Mesendoderm (in vitro differentiated cells): ENCODE results near the gene PSMD2.

ENCODE experiments used
- DNase-seq: peaks from one replicate; pipeline ENCODE4 v3.0.0; 2013
- H2AK5ac ChIP-seq: 2 replicates; pipeline ENCODE4 v1.6.1; 2013; ENCODE audit warnings: low read length, inconsistent platforms
- H2BK120ac ChIP-seq: 2 replicates; pipeline ENCODE4 v1.6.1; 2013; ENCODE audit warnings: low read depth, mild to moderate bottlenecking, low read length, moderate library complexity, mixed read lengths
- H2BK15ac ChIP-seq: replicated peaks from 2 replicates; pipeline ENCODE4 v1.6.1; 2013; ENCODE audit warnings: low read depth, mild to moderate bottlenecking, moderate library complexity
- H2BK5ac ChIP-seq: 2 replicates; pipeline ENCODE4 v1.6.1; 2013; ENCODE audit warnings: low read length, inconsistent platforms
- H3K18ac ChIP-seq: 2 replicates; pipeline ENCODE4 v1.6.1; 2013; ENCODE audit warnings: mild to moderate bottlenecking, low read length, mixed read lengths
- H3K23ac ChIP-seq: one replicate; pipeline ENCODE4 v1.6.1; 2013; ENCODE audit warnings: low read length
- H3K27ac ChIP-seq: 2 replicates; pipeline ENCODE4 v1.5.1; 2013; ENCODE audit warnings: low read depth, mild to moderate bottlenecking, inconsistent platforms, low read length, moderate library complexity
- H3K27me3 ChIP-seq: 2 replicates; pipeline ENCODE4 v1.6.1; 2013; ENCODE audit warnings: low read length, control low read depth, mild to moderate bottlenecking, inconsistent platforms; ENCODE audit not compliant: insufficient read depth, poor library complexity
- H3K36me3 ChIP-seq: 2 replicates; pipeline ENCODE4 v1.6.1; 2013; ENCODE audit warnings: low read length, inconsistent platforms; ENCODE audit not compliant: control insufficient read depth, insufficient read depth
- H3K4ac ChIP-seq: one replicate; pipeline ENCODE4 v1.6.1; 2013; ENCODE audit warnings: low read depth, mild to moderate bottlenecking, low read length, moderate library complexity
- H3K4me1 ChIP-seq: 2 replicates; pipeline ENCODE4 v1.6.1; 2013; ENCODE audit warnings: low read depth, low read length, inconsistent platforms; ENCODE audit not compliant: control insufficient read depth
- H3K4me2 ChIP-seq: 2 replicates; pipeline ENCODE4 v1.6.1; 2013; ENCODE audit warnings: low read length
- H3K4me3 ChIP-seq: 2 replicates; pipeline ENCODE4 v1.5.1; 2013; ENCODE audit warnings: mild to moderate bottlenecking, low read length
- H3K56ac ChIP-seq: one replicate; pipeline ENCODE4 v1.6.1; 2013; ENCODE audit warnings: low read length
- H3K79me1 ChIP-seq: 2 replicates; pipeline ENCODE4 v1.6.1; 2013; ENCODE audit warnings: low read length, inconsistent platforms
- H3K79me2 ChIP-seq: 2 replicates; pipeline ENCODE4 v1.6.1; 2013; ENCODE audit warnings: mild to moderate bottlenecking, low read length; ENCODE audit not compliant: control insufficient read depth, insufficient read depth
- H3K9ac ChIP-seq: 2 replicates; pipeline ENCODE4 v1.6.1; 2013; ENCODE audit warnings: low read length, inconsistent platforms
- H4K5ac ChIP-seq: one replicate; pipeline ENCODE4 v1.6.1; 2013; ENCODE audit warnings: low read length
- H4K8ac ChIP-seq: one replicate; pipeline ENCODE4 v1.6.1; 2013; ENCODE audit warnings: low read depth, mild to moderate bottlenecking, control low read depth, low read length, moderate library complexity
- WGBS: extraction: QIAGEN DNeasy Blood & Tissue Kit; methylation state at CpG from one replicate; pipeline ENCODE4 v1.1.7; 2013; ENCODE audit warnings: low lambda C conversion rate, missing lambda C conversion rate; ENCODE audit not compliant: insufficient coverage; ENCODE audit errors: extremely low coverage; 5-methylcytosine and 5-hydroxymethylcytosine counted together

PSMD2 gene

GRCh38 chr3:184352897-184353545, 54.0 kb downstream of the PSMD2 start:
- Histone ChIP-seq H3K18ac (no peak overlapping the region), H3K4me3 (no peak overlapping the region), H3K4me1 (peaks cover 3% of the 10 kb centered on the region), H2BK120ac (no peak overlapping the region), H3K27me3 (no peaks in the 10 kb centered on the region), H3K79me2 (no peaks in the 10 kb centered on the region), H2AK5ac (no peak overlapping the region), H3K56ac (no peak overlapping the region), H3K4ac (no peak overlapping the region), H3K36me3 (peaks cover 4% of the 10 kb centered on the region), H3K27ac (no peak overlapping the region), H3K23ac (no peak overlapping the region), H4K5ac (no peak overlapping the region), H2BK15ac (no peak overlapping the region), H4K8ac (no peak overlapping the region), H2BK5ac (no peak overlapping the region), H3K9ac (no peak overlapping the region), H3K79me1 (no peaks in the 10 kb centered on the region), H3K4me2 (no peak overlapping the region)
- no CpG with 5 or more reads among the region's 11 CpGs for WGBS
- no peak for DNase-seq

- no peak overlapping the region for H4K8ac ChIP-seq
- no peak for DNase-seq
- no peak overlapping the region for H2AK5ac ChIP-seq
- H4K5ac ChIP-seq: no peak overlapping the region
- H3K9ac ChIP-seq: no peak overlapping the region
- H3K4me2 ChIP-seq: no peak overlapping the region
- H3K18ac ChIP-seq: no peak overlapping the region
- H3K79me2 ChIP-seq: no peaks in the 10 kb centered on the region
- peaks cover 3% of the 10 kb centered on the region for H3K4me1 ChIP-seq
- no CpG with 5 or more reads among the region's 11 CpGs for WGBS
- H3K27me3 ChIP-seq: no peaks in the 10 kb centered on the region
- no peak overlapping the region for H3K27ac ChIP-seq
- H2BK5ac ChIP-seq: no peak overlapping the region
- H3K4ac ChIP-seq: no peak overlapping the region
- H3K4me3 ChIP-seq: no peak overlapping the region
- H3K79me1 ChIP-seq: no peaks in the 10 kb centered on the region
- H3K36me3 ChIP-seq: peaks cover 4% of the 10 kb centered on the region
- no peak overlapping the region for H3K23ac ChIP-seq
- H3K56ac ChIP-seq: no peak overlapping the region
- H2BK120ac ChIP-seq: no peak overlapping the region
- H2BK15ac ChIP-seq: no peak overlapping the region
These were observed 54.5 kb downstream of the PSMD2 start for GRCh38 chr3:184353546-184353941.

GRCh38 chr3:184354121-184354728, 55.2 kb downstream of the PSMD2 start:
- Histone ChIP-seq H2BK5ac (no peak overlapping the region), H3K79me1 (no peaks in the 10 kb centered on the region), H4K5ac (no peak overlapping the region), H3K23ac (no peak overlapping the region), H2BK120ac (no peak overlapping the region), H3K79me2 (no peaks in the 10 kb centered on the region), H3K4me3 (no peak overlapping the region), H3K9ac (no peak overlapping the region), H3K36me3 (peaks cover 4% of the 10 kb centered on the region), H2BK15ac (no peak overlapping the region), H3K4me1 (peaks cover 3% of the 10 kb centered on the region), H4K8ac (no peak overlapping the region), H3K4me2 (no peak overlapping the region), H2AK5ac (no peak overlapping the region), H3K56ac (no peak overlapping the region), H3K27me3 (no peaks in the 10 kb centered on the region), H3K4ac (no peak overlapping the region), H3K27ac (no peak overlapping the region), H3K18ac (no peak overlapping the region)
- WGBS: no CpG with 5 or more reads among the region's 18 CpGs
- peak; percentile 55 for DNase-seq

- no peak overlapping the region for H4K5ac ChIP-seq
- no peak overlapping the region for H4K8ac ChIP-seq
- no peak overlapping the region for H3K4ac ChIP-seq
- no peaks in the 10 kb centered on the region for H3K79me2 ChIP-seq
- H3K9ac ChIP-seq: no peak overlapping the region
- H3K4me1 ChIP-seq: peaks cover 5% of the 10 kb centered on the region
- no peak for DNase-seq
- no peak overlapping the region for H2BK120ac ChIP-seq
- no peaks in the 10 kb centered on the region for H3K79me1 ChIP-seq
- no peak overlapping the region for H2BK15ac ChIP-seq
- H3K36me3 ChIP-seq: peaks cover 4% of the 10 kb centered on the region
- no CpG with 5 or more reads among the region's 8 CpGs for WGBS
- H3K23ac ChIP-seq: no peak overlapping the region
- H3K4me3 ChIP-seq: no peak overlapping the region
- no peak overlapping the region for H3K4me2 ChIP-seq
- no peak overlapping the region for H2BK5ac ChIP-seq
- no peak overlapping the region for H3K56ac ChIP-seq
- no peak overlapping the region for H3K18ac ChIP-seq
- no peak overlapping the region for H2AK5ac ChIP-seq
- H3K27me3 ChIP-seq: no peaks in the 10 kb centered on the region
- H3K27ac ChIP-seq: no peak overlapping the region
These were observed 55.7 kb downstream of the PSMD2 start for GRCh38 chr3:184354754-184355153.

- no peak overlapping the region for H3K4ac ChIP-seq
- H3K79me2 ChIP-seq: no peaks in the 10 kb centered on the region
- no peak for DNase-seq
- no peak overlapping the region for H3K27ac ChIP-seq
- no peak overlapping the region for H2AK5ac ChIP-seq
- H3K36me3 ChIP-seq: peaks cover 4% of the 10 kb centered on the region
- WGBS: no CpG with 5 or more reads among the region's 18 CpGs
- no peak overlapping the region for H2BK120ac ChIP-seq
- H2BK5ac ChIP-seq: no peak overlapping the region
- H3K23ac ChIP-seq: no peak overlapping the region
- no peak overlapping the region for H2BK15ac ChIP-seq
- H3K18ac ChIP-seq: no peak overlapping the region
- peaks cover 10% of the 10 kb centered on the region for H3K4me1 ChIP-seq
- no peak overlapping the region for H3K4me2 ChIP-seq
- no peaks in the 10 kb centered on the region for H3K27me3 ChIP-seq
- H4K5ac ChIP-seq: no peak overlapping the region
- no peak overlapping the region for H3K4me3 ChIP-seq
- H3K9ac ChIP-seq: no peak overlapping the region
- H4K8ac ChIP-seq: no peak overlapping the region
- peaks cover 2% of the 10 kb centered on the region for H3K79me1 ChIP-seq
- no peak overlapping the region for H3K56ac ChIP-seq
These were observed 56.4 kb downstream of the PSMD2 start for GRCh38 chr3:184355261-184356040.
